Stromal cell of bone marrow (primary cell): ENCODE measurements around the gene SERPINH1.

Source experiments
- DNase-seq: peaks from one replicate; pipeline ENCODE4 v3.0.0-alpha.2; 2012; ENCODE audit warnings: low read depth

Gene SERPINH1

DNA sequence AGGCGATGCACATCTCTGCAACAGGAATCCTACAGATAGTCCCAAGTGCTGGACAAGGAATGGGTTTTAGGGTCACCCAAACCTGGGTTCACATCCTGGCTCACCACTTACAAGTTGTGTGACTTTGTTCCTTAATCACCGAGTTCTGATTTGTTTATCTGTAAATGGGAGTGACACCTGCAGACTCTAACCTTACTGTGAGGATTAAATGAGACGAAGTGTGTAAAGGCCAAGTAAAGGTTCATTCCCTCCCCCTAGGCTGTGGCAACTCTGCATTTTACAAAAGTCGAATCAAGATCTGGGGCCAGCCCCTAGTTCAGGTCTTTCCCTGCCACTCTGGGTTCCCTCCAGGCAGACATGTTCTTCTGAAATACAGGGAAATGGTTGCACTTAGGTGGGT, 34.9 kb downstream of the SERPINH1 start:
- DNase-seq = no peak

DNA sequence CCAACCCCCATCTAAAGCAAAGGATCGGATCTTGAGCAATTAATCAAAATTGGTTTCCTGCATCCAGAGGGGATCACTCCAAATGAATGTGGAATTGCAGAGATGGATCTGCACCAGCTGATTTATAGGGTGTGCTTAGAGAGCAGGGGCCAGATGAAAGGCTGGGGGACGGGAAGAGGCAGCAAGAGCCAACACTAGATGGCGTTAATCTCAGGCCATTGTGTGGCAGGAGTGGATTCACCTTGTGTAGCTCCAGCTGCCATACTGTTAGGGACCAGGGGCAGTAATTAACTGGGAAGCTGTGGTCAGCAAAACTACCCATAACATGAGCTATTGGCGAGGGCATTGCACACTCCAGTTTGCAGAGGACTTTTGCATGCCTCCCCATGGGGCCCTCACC, 35.6 kb downstream of the SERPINH1 start:
- no peak for DNase-seq

GRCh38 chr11:75598264-75598663, 36.2 kb downstream of the SERPINH1 start:
- DNase-seq = no peak

DNA sequence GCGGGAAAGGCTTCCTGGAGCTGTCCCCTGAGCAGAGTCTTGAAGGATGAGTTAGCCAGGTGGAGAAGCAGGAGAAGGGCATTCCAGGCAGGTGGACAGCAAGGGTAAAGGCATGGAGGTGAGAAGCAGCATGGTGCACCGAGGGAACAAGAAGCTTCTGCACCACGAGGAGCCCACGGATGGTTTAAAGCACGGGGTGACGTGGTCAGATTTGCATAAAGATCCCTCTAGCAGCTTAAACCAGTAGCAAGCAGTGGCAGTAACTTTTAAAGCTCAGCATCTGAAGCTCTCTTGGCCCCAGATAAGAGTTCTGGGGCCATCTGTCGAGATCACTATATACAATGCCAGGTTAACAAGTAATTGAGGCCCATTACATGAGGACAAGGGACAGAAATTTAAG, 36.8 kb downstream of the SERPINH1 start:
- no peak for DNase-seq

DNA sequence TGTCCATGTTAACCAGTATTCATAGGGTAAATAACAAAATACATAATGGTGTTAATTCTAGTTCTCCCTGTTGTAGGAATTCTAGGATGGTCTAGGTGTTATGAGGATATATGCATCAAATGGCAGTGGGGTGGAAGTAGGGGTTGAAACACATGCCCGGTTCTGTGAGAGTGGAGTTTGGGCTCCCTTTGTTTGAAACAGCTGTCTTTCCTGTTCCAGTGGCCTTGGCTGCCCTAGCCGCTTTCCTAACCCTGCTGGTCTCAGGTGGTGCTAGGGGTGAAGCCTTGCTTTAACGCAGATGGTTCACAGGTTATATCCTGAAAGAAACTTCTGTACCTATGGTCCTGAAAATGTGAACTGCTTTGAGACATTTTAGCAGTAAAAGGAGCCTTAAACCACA, 38.3 kb downstream of the SERPINH1 start:
- no peak for DNase-seq

- DNase-seq = no peak
These were observed 39.4 kb downstream of the SERPINH1 start for GRCh38 chr11:75601494-75601893.

DNA sequence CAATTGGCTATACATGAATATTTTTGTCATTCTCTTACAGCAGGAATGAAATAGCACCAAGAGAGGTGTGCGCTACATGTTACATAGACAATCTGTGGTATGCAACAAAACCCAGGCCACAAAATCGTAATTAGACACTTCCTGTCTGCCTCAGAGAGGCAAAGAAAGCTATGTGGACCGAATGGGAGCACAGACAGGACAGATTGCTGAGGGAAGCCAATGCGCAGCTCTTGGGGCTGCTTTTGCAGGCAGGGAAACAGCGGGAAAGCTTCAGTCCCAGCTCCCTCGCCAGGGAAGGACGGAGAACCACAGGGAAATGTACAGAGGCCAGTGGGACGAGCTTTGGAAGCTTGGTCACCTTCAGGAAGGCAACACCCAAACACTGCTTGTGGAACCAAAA, 40.9 kb downstream of the SERPINH1 start:
- no peak for DNase-seq

GRCh38 chr11:75603791-75604736, 42.0 kb downstream of the SERPINH1 start:
- DNase-seq = peak; percentile 90

DNA sequence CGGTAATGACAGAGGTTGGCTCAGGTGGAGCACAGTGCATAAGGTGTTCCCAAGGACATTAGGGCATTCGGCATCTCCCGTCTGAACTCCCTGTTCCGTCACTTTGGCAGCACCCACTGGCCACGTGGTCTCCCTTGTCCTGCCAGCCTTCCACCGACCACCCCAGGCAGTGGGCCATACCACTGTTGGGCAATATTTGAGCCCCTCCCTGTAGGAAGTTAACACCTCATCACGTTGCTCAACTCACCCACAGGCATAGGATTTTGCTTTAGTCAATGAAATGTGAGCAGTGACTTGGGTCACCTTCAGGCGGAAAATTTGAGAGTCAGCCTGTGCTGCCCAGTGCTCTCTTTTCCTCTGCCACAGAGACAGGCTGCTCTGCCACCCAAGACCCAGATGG, 44.0 kb downstream of the SERPINH1 start:
- DNase-seq = no peak

DNA sequence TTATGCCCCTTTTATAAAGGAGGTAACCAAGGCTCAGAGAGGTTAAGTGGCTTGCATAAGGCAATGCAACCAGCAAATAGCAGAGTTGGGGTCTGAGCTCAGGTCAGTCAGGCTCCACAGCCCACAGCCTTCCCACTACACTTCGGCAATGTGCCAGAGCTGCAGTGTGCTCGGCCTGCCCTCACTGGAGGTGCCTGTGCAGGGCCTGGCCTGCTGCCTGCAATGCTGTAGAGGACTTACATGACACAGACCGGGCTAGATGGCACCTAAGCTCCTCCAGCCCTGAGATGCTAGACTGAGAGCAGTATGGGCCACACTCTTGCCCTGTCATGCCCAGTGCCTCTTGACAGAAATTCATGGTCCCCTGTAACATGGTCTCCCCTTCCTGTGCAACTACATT, 49.8 kb downstream of the SERPINH1 start:
- DNase-seq = no peak

- no peak for DNase-seq
These were observed 53.7 kb downstream of the SERPINH1 start for GRCh38 chr11:75615751-75616150.

DNA sequence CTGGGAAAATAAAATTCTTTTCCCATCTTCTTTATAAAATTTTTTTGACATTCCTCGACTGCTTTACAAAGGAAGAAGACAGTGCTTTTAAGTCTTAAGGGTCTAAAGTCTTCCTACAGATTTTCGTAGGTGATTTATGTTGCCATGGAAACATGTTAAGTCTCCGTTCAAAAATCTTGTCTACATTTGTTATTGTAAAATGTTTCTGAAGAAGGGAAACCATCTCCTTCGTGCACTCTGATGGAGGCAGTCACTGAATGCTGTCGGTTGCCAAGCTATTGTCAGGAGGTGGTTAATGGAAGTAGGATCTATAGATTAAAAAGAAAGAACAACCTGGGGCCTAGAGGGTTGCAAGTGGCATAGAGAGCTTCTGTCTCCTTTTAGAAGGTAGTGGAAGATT, 54.2 kb downstream of the SERPINH1 start:
- no peak for DNase-seq
